ENCODE results near the gene KLHL6.

Gene KLHL6

GRCh38 chr3:183539811-183540210 is 15.7 kb downstream of the KLHL6 start:
- H3K9me2 ChIP-seq (replicated peaks; ENCODE audit: insufficient read depth, low read length), result no peaks in the 10 kb centered on the region
- H3K36me3 ChIP-seq (ENCODE audit: low read length), result no peaks in the 10 kb centered on the region
- TF ChIP-seq EZH2phosphoT487 (conservative IDR thresholded peaks at IDR 0.05; ENCODE audit: low read length), result no peak
- TF ChIP-seq, protein P1, sequence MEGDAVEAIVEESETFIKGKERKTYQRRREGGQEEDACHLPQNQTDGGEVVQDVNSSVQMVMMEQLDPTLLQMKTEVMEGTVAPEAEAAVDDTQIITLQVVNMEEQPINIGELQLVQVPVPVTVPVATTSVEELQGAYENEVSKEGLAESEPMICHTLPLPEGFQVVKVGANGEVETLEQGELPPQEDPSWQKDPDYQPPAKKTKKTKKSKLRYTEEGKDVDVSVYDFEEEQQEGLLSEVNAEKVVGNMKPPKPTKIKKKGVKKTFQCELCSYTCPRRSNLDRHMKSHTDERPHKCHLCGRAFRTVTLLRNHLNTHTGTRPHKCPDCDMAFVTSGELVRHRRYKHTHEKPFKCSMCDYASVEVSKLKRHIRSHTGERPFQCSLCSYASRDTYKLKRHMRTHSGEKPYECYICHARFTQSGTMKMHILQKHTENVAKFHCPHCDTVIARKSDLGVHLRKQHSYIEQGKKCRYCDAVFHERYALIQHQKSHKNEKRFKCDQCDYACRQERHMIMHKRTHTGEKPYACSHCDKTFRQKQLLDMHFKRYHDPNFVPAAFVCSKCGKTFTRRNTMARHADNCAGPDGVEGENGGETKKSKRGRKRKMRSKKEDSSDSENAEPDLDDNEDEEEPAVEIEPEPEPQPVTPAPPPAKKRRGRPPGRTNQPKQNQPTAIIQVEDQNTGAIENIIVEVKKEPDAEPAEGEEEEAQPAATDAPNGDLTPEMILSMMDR (IDR thresholded peaks at IDR 0.05; ENCODE audit: insufficient read depth, low read length, poor library complexity, severe bottlenecking), result no peak
- no peak overlapping the region for H2AFZ ChIP-seq (ENCODE audit: low read depth, low read length, severe bottlenecking)
- peaks cover 97% of the 10 kb centered on the region for H3K79me2 ChIP-seq (ENCODE audit: insufficient read depth, low read length)
- no peak overlapping the region for H3K9ac ChIP-seq (ENCODE audit: low read length)
- H3K4me2 ChIP-seq (ENCODE audit: low read depth, low read length, poor library complexity, severe bottlenecking), result peak overlapping the region; percentile 47
- peaks cover 74% of the 10 kb centered on the region for H3F3A ChIP-seq (ENCODE audit: insufficient read depth)
- H4K20me1 ChIP-seq (ENCODE audit: low read depth, low read length), result no peaks in the 10 kb centered on the region
- H3K9me3 ChIP-seq (ENCODE audit: insufficient read depth, low read length), result no peaks in the 10 kb centered on the region
- H3K4me3 ChIP-seq (ENCODE audit: insufficient read depth, low read length, poor library complexity, severe bottlenecking), result no peak overlapping the region
- H3K27ac ChIP-seq (ENCODE audit: low read depth, low read length), result peak overlapping the region; percentile 84
- no peaks in the 10 kb centered on the region for H3K27me3 ChIP-seq (ENCODE audit: low read length)

DNA sequence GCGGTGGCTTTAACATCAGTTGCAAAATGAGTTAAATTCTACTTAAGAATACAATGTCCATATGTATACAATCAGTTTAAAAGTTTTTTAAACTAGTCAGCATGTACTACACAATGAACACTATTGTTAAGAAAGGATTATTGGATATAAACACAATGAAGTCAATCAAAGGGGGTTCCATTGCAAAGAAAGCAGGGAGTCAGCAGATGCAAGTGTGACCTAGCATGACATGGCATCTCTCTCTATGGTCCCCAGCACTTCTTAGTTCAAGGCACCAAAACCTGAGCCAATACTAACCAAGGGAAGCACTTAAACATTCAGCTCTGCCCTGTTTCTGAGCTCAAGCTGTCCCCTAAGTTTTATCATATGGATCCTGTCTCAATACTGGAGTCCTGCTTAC is 17.0 kb downstream of the KLHL6 start:
- no peak overlapping the region for H2AFZ ChIP-seq (ENCODE audit: low read depth, low read length, severe bottlenecking)
- peak overlapping the region; percentile 74 for H3K4me2 ChIP-seq (ENCODE audit: low read depth, low read length, poor library complexity, severe bottlenecking)
- H3K9me2 ChIP-seq (replicated peaks; ENCODE audit: insufficient read depth, low read length), result no peaks in the 10 kb centered on the region

DNA sequence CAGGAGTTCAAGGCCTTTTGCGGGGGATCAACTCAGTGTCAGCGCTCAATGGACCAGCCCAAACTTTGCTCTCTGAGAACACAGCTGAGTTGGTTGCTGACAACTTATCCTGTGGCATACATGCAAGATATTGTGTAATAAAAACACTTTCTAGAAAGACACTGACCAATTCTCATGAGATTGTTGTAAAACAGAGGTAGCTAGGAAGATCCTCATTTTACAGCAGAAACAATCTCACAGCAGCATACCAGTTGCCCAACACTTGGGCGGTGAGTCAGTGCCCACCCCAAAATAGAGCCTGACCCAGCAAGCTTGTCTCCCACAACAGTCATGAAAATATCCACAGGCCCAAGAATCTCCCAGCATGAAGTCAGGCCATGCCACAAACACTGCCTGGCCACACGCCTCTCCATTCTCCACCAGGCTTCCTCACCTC is 18.2 kb downstream of the KLHL6 start:
- TF ChIP-seq EZH2phosphoT487 (conservative IDR thresholded peaks at IDR 0.05; ENCODE audit: low read length), result no peak
- TF ChIP-seq, protein P1 (IDR thresholded peaks at IDR 0.05; ENCODE audit: insufficient read depth, low read length, poor library complexity, severe bottlenecking), result no peak
- H3K4me2 ChIP-seq (ENCODE audit: low read depth, low read length, poor library complexity, severe bottlenecking), result peak overlapping the region; percentile 74

More for the DNA sequence above, 17.0 kb downstream of the KLHL6 start:
- Histone ChIP-seq H3F3A (ENCODE audit: insufficient read depth) (peaks cover 71% of the 10 kb centered on the region), H3K36me3 (ENCODE audit: low read length) (no peaks in the 10 kb centered on the region), H3K9ac (ENCODE audit: low read length) (peak overlapping the region; percentile 62), H3K9me3 (ENCODE audit: insufficient read depth, low read length) (no peaks in the 10 kb centered on the region), H4K20me1 (ENCODE audit: low read depth, low read length) (no peaks in the 10 kb centered on the region), H3K27ac (ENCODE audit: low read depth, low read length) (peak overlapping the region; percentile 95), H3K27me3 (ENCODE audit: low read length) (no peaks in the 10 kb centered on the region), H3K79me2 (ENCODE audit: insufficient read depth, low read length) (peaks cover 95% of the 10 kb centered on the region), H3K4me3 (ENCODE audit: insufficient read depth, low read length, poor library complexity, severe bottlenecking) (no peak overlapping the region)
- TF ChIP-seq EZH2phosphoT487 (conservative IDR thresholded peaks at IDR 0.05; ENCODE audit: low read length), result no peak
- TF ChIP-seq, protein P1 (IDR thresholded peaks at IDR 0.05; ENCODE audit: insufficient read depth, low read length, poor library complexity, severe bottlenecking), result no peak

More for the DNA sequence above, 18.2 kb downstream of the KLHL6 start:
- Histone ChIP-seq H3F3A (ENCODE audit: insufficient read depth) (peaks cover 66% of the 10 kb centered on the region), H3K9ac (ENCODE audit: low read length) (peak overlapping the region; percentile 62), H3K79me2 (ENCODE audit: insufficient read depth, low read length) (peaks cover 95% of the 10 kb centered on the region), H3K4me3 (ENCODE audit: insufficient read depth, low read length, poor library complexity, severe bottlenecking) (peak overlapping the region; percentile 39), H3K27me3 (ENCODE audit: low read length) (no peaks in the 10 kb centered on the region), H3K9me3 (ENCODE audit: insufficient read depth, low read length) (no peaks in the 10 kb centered on the region), H3K27ac (ENCODE audit: low read depth, low read length) (peak overlapping the region; percentile 95), H2AFZ (ENCODE audit: low read depth, low read length, severe bottlenecking) (no peak overlapping the region), H3K9me2 (replicated peaks; ENCODE audit: insufficient read depth, low read length) (no peaks in the 10 kb centered on the region), H4K20me1 (ENCODE audit: low read depth, low read length) (no peaks in the 10 kb centered on the region), H3K36me3 (ENCODE audit: low read length) (no peaks in the 10 kb centered on the region)

All from SU-DHL-6 (cell line).